SHP77 (cell line): ENCODE data around the gene AIMP2.
"Not testable (repeated sequence)": the region's sequence is repeated elsewhere in the genome, so short reads cannot be mapped to it uniquely, and the experiment has no call there.

Experiments used
- DNase-seq, 2 experiments: peaks; one replicate each; lab custom pipeline; 2025; lab: John Stamatoyannopoulos, UW

Gene AIMP2

DNA sequence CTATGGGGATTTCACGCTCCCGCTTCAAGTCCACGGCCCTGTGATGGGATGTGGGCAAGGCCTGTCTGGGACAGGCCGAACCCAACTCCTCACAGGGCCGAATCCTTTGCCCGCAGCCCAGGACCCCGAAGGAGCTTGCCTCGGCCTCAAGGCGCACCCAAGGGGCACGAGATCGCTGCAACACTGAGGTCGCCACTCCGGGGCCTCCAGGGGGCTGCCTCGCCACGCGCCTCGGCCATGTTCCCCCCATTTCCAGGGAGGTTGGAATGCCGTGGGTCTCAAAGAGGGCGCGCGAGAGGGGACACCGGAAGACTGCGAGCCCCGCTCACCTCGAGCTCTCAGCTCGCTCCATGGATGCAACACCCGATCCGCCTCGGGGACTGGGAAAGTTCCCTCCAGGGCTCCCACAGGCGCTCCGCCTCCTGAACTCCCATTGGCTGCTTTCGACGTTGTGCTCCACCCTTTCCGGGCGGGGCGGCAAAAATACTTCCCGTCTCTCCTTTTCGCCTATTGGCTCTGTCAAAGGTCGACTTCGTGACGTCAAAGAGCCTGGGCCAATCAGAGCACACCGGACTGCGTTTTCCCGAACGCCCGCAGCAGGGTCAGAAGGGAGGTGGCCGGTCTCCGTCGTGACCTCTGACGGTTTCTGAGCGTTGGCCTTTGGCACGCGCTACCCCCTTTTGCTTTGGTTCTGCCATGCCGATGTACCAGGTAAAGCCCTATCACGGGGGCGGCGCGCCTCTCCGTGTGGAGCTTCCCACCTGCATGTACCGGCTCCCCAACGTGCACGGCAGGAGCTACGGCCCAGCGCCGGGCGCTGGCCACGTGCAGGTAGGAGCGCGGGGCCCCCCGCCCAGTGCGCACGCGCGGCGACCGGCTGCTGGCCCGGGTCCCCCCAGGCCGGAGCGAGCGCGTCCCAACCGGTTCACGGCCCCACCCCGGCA lies at the start of gene AIMP2, which contains the start of gene PMS2:
TSS of gene AIMP2 (plus strand) at position 605 of the 944 bp plus-strand sequence. CDS start at position 697, 92 bp downstream.
TSS of gene PMS2 (minus strand) at position 382 of the 944 bp plus-strand sequence. CDS start at position 352, 30 bp downstream.
- DNase-seq, result peak; percentile 99 to 100

- DNase-seq, result not testable (repeated sequence)
Observed at GRCh38 chr7:5963205-5963604, 45.9 kb upstream of the AIMP2 start.

DNA sequence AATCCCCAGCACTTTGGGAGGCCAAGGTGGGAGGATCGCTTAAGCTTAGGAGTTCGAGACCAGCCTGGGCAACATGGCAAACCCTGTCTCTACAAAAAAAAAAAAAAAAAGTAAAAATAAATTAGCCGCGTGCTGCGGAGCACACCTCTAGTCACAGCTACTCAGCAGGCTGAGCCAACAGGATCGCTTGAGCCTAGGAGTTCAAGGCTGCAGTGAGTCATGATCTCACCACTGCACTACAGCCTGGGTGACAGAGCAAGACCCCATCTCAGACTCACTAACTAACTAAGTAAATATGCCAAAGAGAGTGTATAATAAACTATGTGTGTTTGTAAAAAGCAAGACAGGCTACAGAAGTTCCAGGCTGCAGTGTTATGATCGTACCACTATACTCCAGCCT lies 45.3 kb upstream of the AIMP2 start:
- not testable (repeated sequence) for DNase-seq

DNA sequence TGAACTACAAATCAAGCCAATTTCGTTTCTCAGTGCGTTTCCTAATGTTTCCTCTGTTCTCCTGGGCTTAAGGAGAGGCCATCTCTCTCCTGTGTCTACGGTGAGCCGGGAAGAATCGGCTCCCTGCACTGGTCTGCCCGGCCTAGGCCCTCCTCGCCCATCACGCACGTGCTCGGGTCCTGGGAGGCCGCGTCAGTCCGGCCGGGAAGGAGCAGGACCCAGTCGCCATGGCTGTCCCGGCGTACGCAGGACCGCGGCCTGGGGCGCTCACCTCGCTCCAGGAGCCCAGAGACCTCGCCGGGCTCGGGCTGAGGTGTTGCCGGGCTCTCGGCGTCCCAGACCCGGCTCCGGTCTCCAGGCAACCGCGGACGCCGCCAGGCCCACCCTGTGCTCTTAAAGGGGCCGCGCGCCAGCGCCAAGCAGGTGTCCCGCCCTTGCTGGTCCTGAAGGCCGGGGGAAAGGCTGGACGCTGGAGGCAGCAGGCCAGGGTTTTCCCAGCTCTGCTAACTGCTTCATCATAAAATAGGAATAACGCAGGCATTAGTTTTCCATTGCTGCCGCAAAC lies 38.6 kb upstream of the AIMP2 start, which contains the start of gene RSPH10B:
TSS of gene RSPH10B (minus strand) at position 343 of the 565 bp plus-strand sequence. CDS start 3,573 bp downstream, outside the sequence.
- not testable (repeated sequence) for DNase-seq

GRCh38 chr7:5973580-5973979 lies 35.5 kb upstream of the AIMP2 start:
- not testable (repeated sequence) for DNase-seq

- not testable (repeated sequence) for DNase-seq
Observed at GRCh38 chr7:5979680-5980314, 29.3 kb upstream of the AIMP2 start.

DNA sequence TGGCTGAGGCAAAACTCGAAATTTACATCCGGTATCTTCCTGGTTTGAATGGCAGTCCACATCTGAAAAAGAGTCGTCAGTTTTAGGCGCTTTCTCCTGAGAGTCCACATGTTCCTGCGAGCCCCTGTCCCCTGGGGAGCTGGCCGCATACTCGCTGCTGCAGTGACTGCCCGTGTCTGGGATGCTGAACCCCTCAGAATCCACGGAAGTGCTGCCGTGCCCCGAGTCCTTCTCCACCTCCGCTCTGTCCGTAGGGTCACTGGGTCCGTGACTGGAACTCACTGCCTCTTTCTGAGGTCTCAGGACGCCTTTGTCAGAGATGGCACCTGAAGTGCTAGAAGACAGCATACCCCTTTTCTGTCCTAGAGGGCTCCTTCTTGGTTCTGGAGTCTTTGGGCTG lies 22.0 kb upstream of the AIMP2 start:
- DNase-seq, result not testable (repeated sequence)

DNA sequence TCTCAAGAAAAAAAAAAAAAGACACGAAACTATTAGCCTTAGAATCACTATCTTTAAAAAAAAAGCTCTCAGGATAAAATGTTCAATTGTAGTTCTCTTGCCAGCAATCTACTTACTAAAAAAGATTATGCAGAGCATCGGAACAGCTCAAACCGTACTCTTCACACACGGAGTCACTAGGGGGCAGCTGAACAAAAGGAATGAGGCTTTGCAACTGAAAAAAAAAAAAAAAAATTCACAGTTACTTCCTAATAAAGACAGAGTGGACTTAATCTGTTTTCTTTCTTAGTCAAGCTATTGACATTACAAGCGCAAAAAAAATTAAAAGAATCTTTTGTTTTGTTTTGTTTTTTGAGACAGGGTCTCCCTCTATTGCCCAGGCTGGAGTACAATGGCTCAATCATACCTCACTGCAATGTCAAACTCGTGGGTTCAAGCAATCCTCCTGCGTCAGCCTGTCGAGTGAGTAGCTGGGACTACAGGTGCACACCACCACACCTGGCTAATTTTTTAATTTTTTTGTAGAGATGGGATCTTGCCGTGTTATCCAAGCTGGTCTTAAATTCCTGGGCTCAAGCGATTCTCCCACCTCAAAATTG lies 11.8 kb upstream of the AIMP2 start:
- DNase-seq, result peak; percentile 39 to 49

DNA sequence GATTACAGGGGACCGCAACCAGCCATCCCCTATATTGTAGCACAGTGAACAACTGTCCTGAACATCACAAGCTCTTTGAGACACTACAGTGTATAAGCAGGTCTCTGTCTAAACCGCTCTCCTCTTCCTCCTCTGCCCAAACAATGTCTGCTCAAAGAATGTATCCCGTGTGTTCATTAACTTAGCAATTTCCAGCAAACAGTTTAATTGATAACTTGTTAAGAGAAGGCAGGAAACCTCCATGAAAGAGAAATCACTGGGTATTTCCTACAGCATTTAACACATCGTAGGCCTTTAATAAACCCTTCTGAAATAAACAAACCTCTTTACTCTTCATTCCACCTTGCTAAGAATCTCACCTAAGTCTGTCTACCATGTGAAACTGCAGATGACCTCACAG lies 1.7 kb upstream of the AIMP2 start:
- no peak for DNase-seq

GRCh38 chr7:6007835-6008590 lies 1.1 kb upstream of the AIMP2 start:
- not testable (repeated sequence) for DNase-seq

- DNase-seq, result not testable (repeated sequence)
Observed at GRCh38 chr7:6010370-6010769, 1.3 kb downstream of the AIMP2 start.

GRCh38 chr7:6011541-6011940 lies 2.5 kb downstream of the AIMP2 start:
- DNase-seq, result no peak

- DNase-seq, result no peak
Observed at GRCh38 chr7:6012355-6013104, 3.5 kb downstream of the AIMP2 start.

DNA sequence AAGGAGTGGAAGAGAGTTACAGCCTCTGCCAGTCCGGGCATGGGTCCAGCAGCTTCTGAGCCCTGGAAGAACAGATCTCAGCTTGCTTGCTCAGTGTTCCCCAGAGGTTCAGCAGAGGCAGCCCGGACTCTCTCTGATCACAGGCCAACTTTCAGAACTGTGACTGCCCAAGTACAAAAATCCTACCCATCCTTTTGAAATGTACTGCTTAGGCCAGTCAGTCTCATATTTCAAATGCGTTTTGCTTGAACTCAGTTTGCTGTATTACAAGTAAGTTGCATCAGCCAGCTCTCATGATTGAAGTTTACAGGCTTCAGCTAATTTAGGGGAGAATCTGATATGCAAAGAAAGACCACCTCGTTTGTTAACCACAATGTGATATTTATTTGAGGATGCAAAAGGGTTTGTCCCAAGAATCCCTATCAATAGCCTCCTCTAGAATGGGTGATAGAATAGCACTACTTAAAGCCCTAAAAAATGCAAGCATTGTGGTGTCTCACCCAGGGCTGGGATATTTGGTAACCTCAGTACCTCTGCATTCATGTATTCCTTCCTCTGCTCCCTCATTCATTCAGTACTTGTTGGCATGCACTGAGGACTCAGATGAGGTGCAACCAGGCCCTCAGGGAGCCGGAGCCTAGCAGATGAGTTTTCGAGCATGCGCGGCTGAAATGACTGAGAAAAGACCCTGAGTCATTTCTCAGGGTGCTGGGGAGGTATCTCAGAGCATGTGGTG lies 7.0 kb downstream of the AIMP2 start:
- DNase-seq, result no peak

DNA sequence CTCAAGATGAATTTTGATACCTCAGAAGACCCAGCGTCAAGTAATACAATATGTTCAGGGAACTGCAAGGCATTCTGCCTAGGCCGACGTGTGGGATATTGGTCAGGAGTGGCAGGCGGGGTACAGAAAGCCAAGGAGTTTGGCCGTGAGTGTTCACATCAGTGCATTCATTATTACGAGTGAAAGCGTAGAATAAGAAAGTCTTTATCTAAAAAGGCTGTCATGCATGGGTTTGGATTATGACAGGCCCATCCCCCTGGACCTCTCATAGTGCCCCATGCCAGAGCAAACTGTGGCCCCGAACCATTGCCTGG lies 7.5 kb downstream of the AIMP2 start:
- no peak for DNase-seq

GRCh38 chr7:6020371-6021286 lies 11.6 kb downstream of the AIMP2 start:
- DNase-seq, result peak; percentile 38 to 40

GRCh38 chr7:6022707-6023106 lies 13.6 kb downstream of the AIMP2 start:
- no peak for DNase-seq

GRCh38 chr7:6023974-6024435 lies 14.9 kb downstream of the AIMP2 start:
- DNase-seq, result no peak
